ENCODE results near the gene XIRP2. TPM values are rescaled to one million over a fixed set of nuclear protein-coding genes. Genes with fewer than 3 reads are reported as not detected.

XIRP2 gene
- polyA plus RNA-seq, 1 experiment = not detected

DNA sequence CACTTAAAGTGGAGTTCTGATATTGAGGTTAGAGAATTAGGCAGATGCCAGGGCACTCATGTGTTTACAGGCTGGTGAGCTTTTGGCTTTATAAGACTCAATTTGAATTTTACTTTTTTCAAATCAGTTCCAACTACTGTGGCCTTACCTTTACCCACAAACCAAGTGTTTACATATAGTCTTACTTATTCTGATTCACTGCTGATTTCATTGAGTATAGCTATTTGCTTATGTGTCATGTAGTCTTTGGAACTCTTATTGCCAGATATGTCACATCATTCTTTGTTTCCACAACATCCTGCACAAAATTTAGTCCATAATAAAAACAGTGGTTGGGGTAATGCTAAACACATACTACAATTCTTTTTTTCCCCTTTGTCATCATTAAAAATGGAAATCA lies 96.5 kb downstream of the XIRP2 start:
- CTCF ChIA-PET = no interaction called here
- Histone ChIP-seq H3K27me3 (ENCODE audit: control insufficient read depth, insufficient read depth, low read length) (no peaks in the 10 kb centered on the region), H3K4me3 (ENCODE audit: low read depth, low read length) (no peak overlapping the region), H3K36me3 (ENCODE audit: control insufficient read depth, insufficient read depth, low read length) (no peaks in the 10 kb centered on the region)
- no peak for DNase-seq (ENCODE audit: low read depth)
- POLR2A ChIA-PET = no interaction called here
- TF ChIP-seq, protein P1, sequence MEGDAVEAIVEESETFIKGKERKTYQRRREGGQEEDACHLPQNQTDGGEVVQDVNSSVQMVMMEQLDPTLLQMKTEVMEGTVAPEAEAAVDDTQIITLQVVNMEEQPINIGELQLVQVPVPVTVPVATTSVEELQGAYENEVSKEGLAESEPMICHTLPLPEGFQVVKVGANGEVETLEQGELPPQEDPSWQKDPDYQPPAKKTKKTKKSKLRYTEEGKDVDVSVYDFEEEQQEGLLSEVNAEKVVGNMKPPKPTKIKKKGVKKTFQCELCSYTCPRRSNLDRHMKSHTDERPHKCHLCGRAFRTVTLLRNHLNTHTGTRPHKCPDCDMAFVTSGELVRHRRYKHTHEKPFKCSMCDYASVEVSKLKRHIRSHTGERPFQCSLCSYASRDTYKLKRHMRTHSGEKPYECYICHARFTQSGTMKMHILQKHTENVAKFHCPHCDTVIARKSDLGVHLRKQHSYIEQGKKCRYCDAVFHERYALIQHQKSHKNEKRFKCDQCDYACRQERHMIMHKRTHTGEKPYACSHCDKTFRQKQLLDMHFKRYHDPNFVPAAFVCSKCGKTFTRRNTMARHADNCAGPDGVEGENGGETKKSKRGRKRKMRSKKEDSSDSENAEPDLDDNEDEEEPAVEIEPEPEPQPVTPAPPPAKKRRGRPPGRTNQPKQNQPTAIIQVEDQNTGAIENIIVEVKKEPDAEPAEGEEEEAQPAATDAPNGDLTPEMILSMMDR (IDR thresholded peaks at IDR 0.05; ENCODE audit: insufficient read depth, low read depth, low read length) = no peak

DNA sequence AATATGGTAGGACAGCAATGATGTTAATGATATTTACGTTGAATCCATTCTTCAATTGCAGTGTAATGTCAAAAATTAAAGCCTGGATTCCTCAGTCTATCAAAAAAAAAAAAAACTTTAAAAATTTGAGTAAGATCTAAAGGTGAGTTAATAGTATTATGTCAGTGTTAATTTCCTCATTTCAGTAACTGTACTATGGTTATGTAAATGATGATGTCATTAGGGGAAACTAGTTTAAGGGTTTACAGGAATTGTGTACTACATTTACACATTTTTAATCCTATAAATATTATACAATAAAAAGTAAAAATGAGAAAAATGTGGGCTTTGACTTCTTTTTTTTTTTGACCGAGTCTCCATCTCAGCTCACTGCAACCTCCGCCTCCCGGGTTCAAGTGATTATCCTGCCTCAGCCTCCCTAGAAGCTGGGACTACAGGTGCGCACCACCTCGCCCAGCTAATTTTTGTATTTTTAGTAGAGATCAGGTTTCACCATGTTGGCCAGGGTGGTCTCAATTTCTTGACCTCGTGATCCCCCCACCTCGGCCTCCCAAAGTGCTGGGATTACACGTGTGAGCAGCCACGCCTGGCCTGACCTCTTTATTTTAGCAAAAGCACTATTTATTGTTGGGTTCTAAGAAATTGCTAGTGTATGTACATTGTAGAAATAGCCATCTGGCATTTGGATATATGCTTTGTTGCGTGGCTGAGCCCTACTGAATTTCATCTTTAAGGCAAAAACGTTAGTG lies 106.5 kb downstream of the XIRP2 start:
- TF ChIP-seq, protein P1 (IDR thresholded peaks at IDR 0.05; ENCODE audit: insufficient read depth, low read depth, low read length) = no peak
- ChIA-PET POLR2A (no interaction called here), CTCF (no interaction called here)
- no peak for DNase-seq (ENCODE audit: low read depth)
- Histone ChIP-seq H3K27me3 (ENCODE audit: control insufficient read depth, insufficient read depth, low read length) (no peaks in the 10 kb centered on the region), H3K4me3 (ENCODE audit: low read depth, low read length) (no peak overlapping the region), H3K36me3 (ENCODE audit: control insufficient read depth, insufficient read depth, low read length) (no peaks in the 10 kb centered on the region)

DNA sequence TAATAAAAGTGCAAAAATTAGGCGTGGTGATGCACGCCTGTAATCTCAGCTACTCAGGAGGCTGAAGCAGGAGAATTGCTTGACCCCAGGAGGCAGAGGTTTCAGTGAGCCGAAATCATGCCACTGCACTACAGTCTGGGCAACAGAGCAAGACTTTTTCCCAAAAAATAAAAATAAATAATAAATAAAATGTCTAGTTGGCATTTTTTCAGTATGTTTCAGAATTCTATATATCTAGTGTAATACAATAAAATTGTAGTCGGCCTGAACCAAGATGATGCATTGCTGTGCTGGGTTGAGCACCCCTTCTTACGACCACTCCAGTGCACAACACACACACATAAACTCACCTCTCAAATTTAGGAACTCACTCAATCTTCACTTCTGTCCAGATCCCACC lies 108.2 kb downstream of the XIRP2 start:
- ChIA-PET POLR2A (no interaction called here), CTCF (no interaction called here)

DNA sequence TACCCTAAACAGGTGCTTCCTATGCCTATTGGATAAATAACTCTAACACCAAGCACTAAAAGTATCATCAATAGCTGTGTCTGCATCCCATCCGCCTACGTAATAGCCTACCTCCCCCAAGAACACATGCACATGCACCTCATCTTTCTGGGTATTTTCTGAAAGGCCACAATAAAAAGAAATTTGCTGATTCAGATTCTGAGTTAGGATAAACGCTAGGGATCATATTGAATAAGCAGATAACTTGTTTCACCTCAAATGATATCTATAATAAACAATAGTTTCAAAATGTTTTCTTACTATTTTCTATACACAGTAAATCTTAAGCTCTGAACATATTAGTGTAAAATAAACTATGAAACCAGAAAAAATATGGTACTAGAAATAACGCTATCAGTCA lies 112.9 kb downstream of the XIRP2 start:
- POLR2A ChIA-PET = no interaction called here
- H3K4me3 ChIP-seq (ENCODE audit: low read depth, low read length) = no peak overlapping the region
- no peaks in the 10 kb centered on the region for H3K27me3 ChIP-seq (ENCODE audit: control insufficient read depth, insufficient read depth, low read length)
- DNase-seq (ENCODE audit: low read depth) = no peak
- CTCF ChIA-PET = no interaction called here
- no peaks in the 10 kb centered on the region for H3K36me3 ChIP-seq (ENCODE audit: control insufficient read depth, insufficient read depth, low read length)
- TF ChIP-seq, protein P1 (IDR thresholded peaks at IDR 0.05; ENCODE audit: insufficient read depth, low read depth, low read length) = no peak

More for the DNA sequence above, 108.2 kb downstream of the XIRP2 start:
- no peaks in the 10 kb centered on the region for H3K27me3 ChIP-seq (ENCODE audit: control insufficient read depth, insufficient read depth, low read length)
- H3K36me3 ChIP-seq (ENCODE audit: control insufficient read depth, insufficient read depth, low read length) = no peaks in the 10 kb centered on the region
- no peak overlapping the region for H3K4me3 ChIP-seq (ENCODE audit: low read depth, low read length)
- TF ChIP-seq, protein P1 (IDR thresholded peaks at IDR 0.05; ENCODE audit: insufficient read depth, low read depth, low read length) = no peak
- DNase-seq (ENCODE audit: low read depth) = no peak

DNA sequence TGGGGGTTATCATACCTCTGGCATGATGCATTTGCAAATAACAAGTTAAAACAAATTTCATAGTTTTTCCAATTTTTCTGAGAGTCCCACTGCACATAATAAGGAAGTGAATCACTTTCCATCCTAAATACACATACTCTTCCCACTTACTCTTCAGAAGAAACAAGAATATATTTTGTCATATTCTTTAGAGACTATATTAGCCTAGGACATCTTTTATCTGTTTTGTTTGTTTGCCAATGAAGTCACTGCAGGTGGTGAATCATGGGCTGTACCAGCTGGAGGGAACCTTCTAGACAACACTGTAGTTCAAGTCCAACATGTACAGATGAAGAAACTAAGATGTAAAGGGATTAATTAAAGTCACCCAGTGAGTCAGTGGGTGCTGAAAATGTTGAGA lies 116.8 kb downstream of the XIRP2 start:
- no peak for DNase-seq (ENCODE audit: low read depth)
- Histone ChIP-seq H3K27me3 (ENCODE audit: control insufficient read depth, insufficient read depth, low read length) (no peaks in the 10 kb centered on the region), H3K36me3 (ENCODE audit: control insufficient read depth, insufficient read depth, low read length) (no peaks in the 10 kb centered on the region), H3K4me3 (ENCODE audit: low read depth, low read length) (no peak overlapping the region)
- TF ChIP-seq, protein P1 (IDR thresholded peaks at IDR 0.05; ENCODE audit: insufficient read depth, low read depth, low read length) = no peak
- CTCF ChIA-PET = no interaction called here
- POLR2A ChIA-PET = no interaction called here
